Kidney (tissue), 14 donors: Measurements from ENCODE around the gene LRRC25. TPM values are rescaled to one million over a fixed set of nuclear protein-coding genes. Genes with fewer than 3 reads are reported as not detected.

ENCODE experiments used
- DNase-seq, 5 donors: peaks; one replicate each; pipeline ENCODE4 v3.0.0-alpha.2; 2013 to 2020
- FAIRE-seq: peaks from 2 replicates; lab custom pipeline; 2012; peaks lifted over from hg19 to GRCh38; lab: Jason Lieb, UNC
- H3K27ac ChIP-seq, 2 donors: one replicate each; pipeline ENCODE4 v1.7.0; 2013; ENCODE audit warnings: low read depth in 2 of 2, low read length in 2 of 2, inconsistent platforms in 1 of 2
- H3K27me3 ChIP-seq: one replicate; pipeline ENCODE4 v1.7.1; 2013; ENCODE audit warnings: low read length, inconsistent platforms; ENCODE audit not compliant: control insufficient read depth, insufficient read depth
- H3K36me3 ChIP-seq, 3 donors: one replicate each; pipeline versions ENCODE4 v1.7.0 to v1.7.1; 2013; ENCODE audit warnings: low read length in 3 of 3, control low read depth in 1 of 3, inconsistent platforms in 1 of 3; ENCODE audit not compliant: insufficient read depth in 3 of 3, control insufficient read depth in 2 of 3
- H3K4me1 ChIP-seq, 3 donors: one replicate each; pipeline versions ENCODE4 v1.7.0 to v1.7.1; 2013; ENCODE audit warnings: low read length in 3 of 3, inconsistent platforms in 1 of 3, low read depth in 1 of 3; ENCODE audit not compliant: control insufficient read depth in 2 of 3, insufficient read depth in 2 of 3
- H3K4me3 ChIP-seq, 3 donors: one replicate each; pipeline versions ENCODE4 v1.7.0 to v1.8.1; 2013; ENCODE audit warnings: low read length in 3 of 3, control low read depth in 1 of 3, inconsistent platforms in 1 of 3
- H3K9ac ChIP-seq, 3 donors: one replicate each; pipeline versions ENCODE4 v1.7.0 to v1.7.1; 2013; ENCODE audit warnings: low read length in 3 of 3, control low read depth in 1 of 3, inconsistent platforms in 1 of 3
- H3K9me3 ChIP-seq, 3 donors: one replicate each; pipeline versions ENCODE4 v1.7.0 to v1.7.1; 2013; ENCODE audit warnings: low read length in 3 of 3, control low read depth in 1 of 3, inconsistent platforms in 1 of 3; ENCODE audit not compliant: control insufficient read depth in 2 of 3, insufficient read depth in 1 of 3
- intact Hi-C: fragments of 100-400 bp; cut with DNase I; formaldehyde crosslinking; loops from one replicate; pipeline ENCODE4 v1.11.1; 2022
- microRNA-seq: library from miRNA; unstranded; fragments of <30 nt; microRNA quantifications from one replicate; pipeline ENCODE4 v1.2.0, GENCODE V29; 2020
- polyA plus RNA-seq: library from polyadenylated mRNA; stranded (reverse); fragments of 350-450 nt; fragmentation: Illumina TruSeq; extraction: RNeasy Lipid Tissue Mini Kit (QIAGEN cat#74804); gene quantifications from one replicate; pipeline ENCODE4 v1.2.3, GENCODE V29; 2014; ENCODE audit warnings: low read depth, low replicate concordance; ENCODE audit not compliant: insufficient read depth
- total RNA-seq: library from RNA; stranded (reverse); fragmentation: NEBNext Ultra II Directional; extraction: Animal tissue kit (Norgen Biotek cat#: 25700); gene quantifications from one replicate; pipeline ENCODE4 v1.2.1, GENCODE V29; 2021
- TF ChIP-seq, protein P1 (sequence below): IDR thresholded peaks from 3 replicates; pipeline ENCODE4 v1.5.1; 2012; ENCODE audit warnings: mild to moderate bottlenecking, moderate library complexity, borderline replicate concordance; ENCODE audit not compliant: insufficient read depth; ENCODE audit errors: extremely low read depth
- donor health status: control.
- donor health status: control.
- donor health status: control.
- donor health status: control.
- donor health status: control.
- donor health status: DM: yes; HTN: yes; CAD: no.
- donor health status: Normal renal cell carcinoma (clear cell type).

Gene LRRC25
- total and polyA plus RNA-seq, 2 donors from 2014 or later, result 2.7 to 13.1 TPM

DNA sequence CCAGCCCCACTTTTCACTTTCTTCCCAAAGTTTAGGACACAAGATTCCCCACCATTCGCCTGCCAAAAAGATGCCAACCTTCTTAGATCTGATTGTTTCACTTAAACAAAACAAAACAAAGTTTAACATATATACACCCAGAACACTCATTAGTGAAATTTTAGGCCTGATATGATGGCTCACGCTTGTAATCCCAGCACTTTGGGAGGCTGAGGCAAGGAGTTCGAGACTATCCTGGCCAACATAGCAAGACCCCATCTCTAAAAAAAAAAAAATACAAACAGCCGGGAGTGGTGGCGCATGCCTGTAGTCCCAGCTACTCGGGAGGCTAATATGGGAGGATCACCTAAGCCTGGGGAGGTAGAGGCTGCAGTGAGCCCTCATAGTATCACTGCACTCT lies 52.1 kb downstream of the LRRC25 start:
- peaks cover 0 to 9% (median 8%) of the 10 kb centered on the region in 3 donors for H3K4me1 ChIP-seq
- H3K4me3 ChIP-seq, result no peak overlapping the region
- H3K27ac ChIP-seq, result no peak overlapping the region
- FAIRE-seq, result no peak
- H3K9me3 ChIP-seq, result no peaks in the 10 kb centered on the region
- H3K27me3 ChIP-seq, result no peaks in the 10 kb centered on the region
- H3K9ac ChIP-seq, result no peak overlapping the region
- DNase-seq, result no peak
- TF ChIP-seq, protein P1, sequence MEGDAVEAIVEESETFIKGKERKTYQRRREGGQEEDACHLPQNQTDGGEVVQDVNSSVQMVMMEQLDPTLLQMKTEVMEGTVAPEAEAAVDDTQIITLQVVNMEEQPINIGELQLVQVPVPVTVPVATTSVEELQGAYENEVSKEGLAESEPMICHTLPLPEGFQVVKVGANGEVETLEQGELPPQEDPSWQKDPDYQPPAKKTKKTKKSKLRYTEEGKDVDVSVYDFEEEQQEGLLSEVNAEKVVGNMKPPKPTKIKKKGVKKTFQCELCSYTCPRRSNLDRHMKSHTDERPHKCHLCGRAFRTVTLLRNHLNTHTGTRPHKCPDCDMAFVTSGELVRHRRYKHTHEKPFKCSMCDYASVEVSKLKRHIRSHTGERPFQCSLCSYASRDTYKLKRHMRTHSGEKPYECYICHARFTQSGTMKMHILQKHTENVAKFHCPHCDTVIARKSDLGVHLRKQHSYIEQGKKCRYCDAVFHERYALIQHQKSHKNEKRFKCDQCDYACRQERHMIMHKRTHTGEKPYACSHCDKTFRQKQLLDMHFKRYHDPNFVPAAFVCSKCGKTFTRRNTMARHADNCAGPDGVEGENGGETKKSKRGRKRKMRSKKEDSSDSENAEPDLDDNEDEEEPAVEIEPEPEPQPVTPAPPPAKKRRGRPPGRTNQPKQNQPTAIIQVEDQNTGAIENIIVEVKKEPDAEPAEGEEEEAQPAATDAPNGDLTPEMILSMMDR, result no peak
- intact Hi-C loops, result loop anchor here (10.0 kb wide), 1 partner anchor 60 kb away; no protein-coding TSS in a partner anchor
- H3K36me3 ChIP-seq, result peaks cover 0 to 3% (median 2%) of the 10 kb centered on the region in 3 donors

- H3K4me3 ChIP-seq, result no peak overlapping the region
- H3K9me3 ChIP-seq, result no peaks in the 10 kb centered on the region
- H3K36me3 ChIP-seq, result peaks cover 0 to 3% (median 0%) of the 10 kb centered on the region in 3 donors
- intact Hi-C loops, result loop anchor here (10.0 kb wide), 1 partner anchor 60 kb away; no protein-coding TSS in a partner anchor
- no peaks in the 10 kb centered on the region for H3K27me3 ChIP-seq
- H3K27ac ChIP-seq, result no peak overlapping the region
- FAIRE-seq (no peak), DNase-seq (no peak)
- TF ChIP-seq, protein P1, result no peak
- H3K4me1 ChIP-seq, result peaks cover 0 to 16% (median 14%) of the 10 kb centered on the region in 3 donors
- H3K9ac ChIP-seq, result no peak overlapping the region
Observed at GRCh38 chr19:18344582-18344950, 52.9 kb downstream of the LRRC25 start.

GRCh38 chr19:18342090-18342632 lies 55.3 kb downstream of the LRRC25 start:
- H3K4me1 ChIP-seq, result peaks cover 0 to 18% (median 18%) of the 10 kb centered on the region in 3 donors
- H3K27me3 ChIP-seq, result no peaks in the 10 kb centered on the region
- DNase-seq (no peak), FAIRE-seq (no peak)
- TF ChIP-seq, protein P1, result no peak
- H3K9ac ChIP-seq, result peak overlapping the region in 1 of 3 donors; percentile 40
- H3K36me3 ChIP-seq, result peaks cover 0 to 3% (median 0%) of the 10 kb centered on the region in 3 donors
- intact Hi-C loops, result loop anchor here (10.0 kb wide), 1 partner anchor 63 kb away; no protein-coding TSS in a partner anchor
- peak overlapping the region in 2 of 3 donors; percentile 49 to 78 for H3K4me3 ChIP-seq
- peak overlapping the region in 1 of 2 donors; percentile 41 for H3K27ac ChIP-seq
- H3K9me3 ChIP-seq, result no peaks in the 10 kb centered on the region

Small RNA genes lying within 50 kb of the gene (microRNA-seq; reads per million reads assigned to microRNA genes)
- not detected for gene MIR3189

Other genes with a start within 250 kb of the LRRC25 start
- 29.6 TPM for gene PIK3R2, start 244.5 kb downstream of the LRRC25 start, total RNA-seq
- 10.1 TPM for gene PIK3R2, start 244.5 kb downstream of the LRRC25 start, polyA plus RNA-seq
- 109 TPM for gene IFI30, start 223.8 kb downstream of the LRRC25 start, total RNA-seq
- 173 TPM for gene IFI30, start 223.8 kb downstream of the LRRC25 start, polyA plus RNA-seq
- gene MPV17L2, start 204.4 kb downstream of the LRRC25 start, total RNA-seq, result 11.5 TPM
- 31.1 TPM for gene MPV17L2, start 204.4 kb downstream of the LRRC25 start, polyA plus RNA-seq
- 5.2 TPM for gene RAB3A, start 193.6 kb downstream of the LRRC25 start, total RNA-seq
- gene RAB3A, start 193.6 kb downstream of the LRRC25 start, polyA plus RNA-seq, result 10.5 TPM
- 2.0 TPM for gene PDE4C, start 171.2 kb downstream of the LRRC25 start, total RNA-seq
- gene PDE4C, start 171.2 kb downstream of the LRRC25 start, polyA plus RNA-seq, result not detected
- 6.3 TPM for gene IQCN, start 123.2 kb downstream of the LRRC25 start, total RNA-seq
- gene IQCN, start 123.2 kb downstream of the LRRC25 start, polyA plus RNA-seq, result 0.82 TPM
- gene JUND, start 116.0 kb downstream of the LRRC25 start, total RNA-seq, result 181 TPM
- 117 TPM for gene JUND, start 116.0 kb downstream of the LRRC25 start, polyA plus RNA-seq
- 87.7 TPM for gene LSM4, start 74.5 kb downstream of the LRRC25 start, total RNA-seq
- gene LSM4, start 74.5 kb downstream of the LRRC25 start, polyA plus RNA-seq, result 245 TPM
- 54.5 TPM for gene PGPEP1, start 57.0 kb downstream of the LRRC25 start, total RNA-seq
- gene PGPEP1, start 57.0 kb downstream of the LRRC25 start, polyA plus RNA-seq, result 76.1 TPM
- gene GDF15, start 11.5 kb downstream of the LRRC25 start, total RNA-seq, result 51.2 TPM
- 154 TPM for gene GDF15, start 11.5 kb downstream of the LRRC25 start, polyA plus RNA-seq
- 64.9 TPM for gene SSBP4, start 21.8 kb upstream of the LRRC25 start, total RNA-seq
- 74.9 TPM for gene SSBP4, start 21.8 kb upstream of the LRRC25 start, polyA plus RNA-seq
- gene ISYNA1, start 40.5 kb upstream of the LRRC25 start, total RNA-seq, result 68.6 TPM
- gene ISYNA1, start 40.5 kb upstream of the LRRC25 start, polyA plus RNA-seq, result 101 TPM
- 25.2 TPM for gene ELL, start 124.4 kb upstream of the LRRC25 start, total RNA-seq
- gene ELL, start 124.4 kb upstream of the LRRC25 start, polyA plus RNA-seq, result 5.7 TPM
- gene FKBP8, start 146.0 kb upstream of the LRRC25 start, total RNA-seq, result 207 TPM
- 314 TPM for gene FKBP8, start 146.0 kb upstream of the LRRC25 start, polyA plus RNA-seq
- 69.9 TPM for gene KXD1, start 160.2 kb upstream of the LRRC25 start, total RNA-seq
- gene KXD1, start 160.2 kb upstream of the LRRC25 start, polyA plus RNA-seq, result 56.3 TPM
- gene UBA52, start 174.2 kb upstream of the LRRC25 start, total RNA-seq, result 828 TPM
- 1,481 TPM for gene UBA52, start 174.2 kb upstream of the LRRC25 start, polyA plus RNA-seq
- 56.9 TPM for gene REX1BD, start 191.2 kb upstream of the LRRC25 start, total RNA-seq
- 104 TPM for gene REX1BD, start 191.2 kb upstream of the LRRC25 start, polyA plus RNA-seq
- gene CRLF1, start 209.2 kb upstream of the LRRC25 start, total RNA-seq, result 28.9 TPM
- gene CRLF1, start 209.2 kb upstream of the LRRC25 start, polyA plus RNA-seq, result 6.6 TPM
- 5.9 TPM for gene TMEM59L, start 215.2 kb upstream of the LRRC25 start, total RNA-seq
- 1.5 TPM for gene TMEM59L, start 215.2 kb upstream of the LRRC25 start, polyA plus RNA-seq
- 16.1 TPM for gene KLHL26, start 239.4 kb upstream of the LRRC25 start, total RNA-seq
- gene KLHL26, start 239.4 kb upstream of the LRRC25 start, polyA plus RNA-seq, result 5.6 TPM